GM06990 (cell line): ENCODE measurements around the gene FASN.

Experiments used
- DNase-seq: peaks from one replicate; pipeline ENCODE4 v3.0.0-alpha.2; 2011; ENCODE audit not compliant: insufficient read length; ENCODE audit errors: extremely low read depth
- H3K27me3 ChIP-seq: replicated peaks from 2 replicates; pipeline ENCODE4 v1.6.0; 2011; ENCODE audit warnings: low read length; ENCODE audit not compliant: control insufficient read depth, insufficient read depth
- H3K36me3 ChIP-seq: 2 replicates; pipeline ENCODE4 v1.5.1; 2011; ENCODE audit warnings: low read length; ENCODE audit not compliant: control insufficient read depth, insufficient read depth
- H3K4me3 ChIP-seq: replicated peaks from 2 replicates; pipeline ENCODE4 v1.5.1; 2011; ENCODE audit warnings: low read depth, mild to moderate bottlenecking, control low read depth, low read length
- CTCF ChIP-seq: IDR thresholded peaks from 2 replicates; pipeline ENCODE4 v1.5.1; 2011; ENCODE audit warnings: low read length, control low read depth, mild to moderate bottlenecking, inconsistent platforms; ENCODE audit not compliant: insufficient read depth, poor library complexity, severe bottlenecking

Gene FASN

GRCh38 chr17:82031885-82032627 is 66.0 kb downstream of the FASN start:
- DNase-seq, result no peak
- peak overlapping the region; percentile 23 for H3K4me3 ChIP-seq
- H3K27me3 ChIP-seq, result no peaks in the 10 kb centered on the region
- no peaks in the 10 kb centered on the region; the same call in none of the 2 replicates for H3K36me3 ChIP-seq
- peak; percentile 5 for TF ChIP-seq CTCF

- DNase-seq, result no peak
- TF ChIP-seq CTCF, result no peak
- Histone ChIP-seq H3K27me3 (no peaks in the 10 kb centered on the region), H3K36me3 (no peaks in the 10 kb centered on the region; the same call in none of the 2 replicates), H3K4me3 (peak within 1 kb of the TSS; percentile 54)
Measured at GRCh38 chr17:82031303-82031884, 66.6 kb downstream of the FASN start, which contains the start of gene RAC3. RAC3 (plus strand) TSS chr17:82031678; CDS start chr17:82031762, 84 bp downstream.

GRCh38 chr17:82030470-82031302 is 67.3 kb downstream of the FASN start:
- TF ChIP-seq CTCF, result peak; percentile 94
- Histone ChIP-seq H3K27me3 (no peaks in the 10 kb centered on the region), H3K36me3 (no peaks in the 10 kb centered on the region; the same call in none of the 2 replicates), H3K4me3 (peak overlapping the region; percentile 54)
- peak; percentile 80 for DNase-seq

GRCh38 chr17:82029990-82030469 is 68.0 kb downstream of the FASN start:
- Histone ChIP-seq H3K36me3 (no peaks in the 10 kb centered on the region; the same call in none of the 2 replicates), H3K4me3 (no peak overlapping the region), H3K27me3 (no peaks in the 10 kb centered on the region)
- no peak for DNase-seq
- TF ChIP-seq CTCF, result no peak

- TF ChIP-seq CTCF, result no peak
- no peak overlapping the region for H3K4me3 ChIP-seq
- DNase-seq, result no peak
- no peaks in the 10 kb centered on the region; the same call in none of the 2 replicates for H3K36me3 ChIP-seq
- no peaks in the 10 kb centered on the region for H3K27me3 ChIP-seq
Measured at GRCh38 chr17:82029391-82029790, 68.6 kb downstream of the FASN start.
